ENCODE results near the gene TOR2A.

DNA sequence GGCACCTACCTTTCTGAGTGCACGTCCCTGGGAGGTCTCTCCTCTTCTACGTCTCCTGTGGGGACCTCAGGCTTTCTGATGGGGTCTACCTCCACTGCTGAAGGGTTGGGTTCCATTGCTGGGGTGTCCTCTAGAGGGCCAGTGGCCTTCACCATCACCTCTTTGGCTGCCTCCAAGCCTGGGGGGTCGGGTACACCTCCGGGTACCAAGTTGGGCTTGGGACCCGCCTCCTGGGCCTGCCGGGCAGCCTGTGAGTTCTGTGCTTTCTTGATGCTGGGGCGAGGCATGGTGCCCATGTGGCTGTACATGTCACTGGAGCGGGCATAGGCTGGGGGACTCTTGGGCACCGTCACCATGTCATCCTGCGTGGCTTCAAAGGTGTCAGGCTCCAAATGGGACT, 38.9 kb upstream of the TOR2A start:
- TF ChIP-seq, protein P1, sequence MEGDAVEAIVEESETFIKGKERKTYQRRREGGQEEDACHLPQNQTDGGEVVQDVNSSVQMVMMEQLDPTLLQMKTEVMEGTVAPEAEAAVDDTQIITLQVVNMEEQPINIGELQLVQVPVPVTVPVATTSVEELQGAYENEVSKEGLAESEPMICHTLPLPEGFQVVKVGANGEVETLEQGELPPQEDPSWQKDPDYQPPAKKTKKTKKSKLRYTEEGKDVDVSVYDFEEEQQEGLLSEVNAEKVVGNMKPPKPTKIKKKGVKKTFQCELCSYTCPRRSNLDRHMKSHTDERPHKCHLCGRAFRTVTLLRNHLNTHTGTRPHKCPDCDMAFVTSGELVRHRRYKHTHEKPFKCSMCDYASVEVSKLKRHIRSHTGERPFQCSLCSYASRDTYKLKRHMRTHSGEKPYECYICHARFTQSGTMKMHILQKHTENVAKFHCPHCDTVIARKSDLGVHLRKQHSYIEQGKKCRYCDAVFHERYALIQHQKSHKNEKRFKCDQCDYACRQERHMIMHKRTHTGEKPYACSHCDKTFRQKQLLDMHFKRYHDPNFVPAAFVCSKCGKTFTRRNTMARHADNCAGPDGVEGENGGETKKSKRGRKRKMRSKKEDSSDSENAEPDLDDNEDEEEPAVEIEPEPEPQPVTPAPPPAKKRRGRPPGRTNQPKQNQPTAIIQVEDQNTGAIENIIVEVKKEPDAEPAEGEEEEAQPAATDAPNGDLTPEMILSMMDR (IDR thresholded peaks at IDR 0.05; ENCODE audit: control extremely low read depth in 1 of 3, insufficient read depth in 1 of 3, low read depth in 1 of 3, low read length in 3 of 3) = no peak
- TF ChIP-seq RAD21 (IDR thresholded peaks at IDR 0.05 in 1 of 2, conservative IDR thresholded peaks at IDR 0.05 in 1 of 2; ENCODE audit: low read depth in 2 of 2, low read length in 2 of 2) (no peak), KDM1A (IDR thresholded peaks at IDR 0.05; ENCODE audit: borderline replicate concordance, low read length) (no peak), POLR2AphosphoS5 (IDR thresholded peaks at IDR 0.05; ENCODE audit: low read depth, low read length) (no peak), CEBPB (IDR thresholded peaks at IDR 0.05; ENCODE audit: low read depth, low read length) (no peak), POLR2A (IDR thresholded peaks at IDR 0.05; ENCODE audit: control extremely low read depth in 1 of 2, low read depth in 2 of 2, low read length in 2 of 2) (no peak), FOSL1 (IDR thresholded peaks at IDR 0.05; ENCODE audit: insufficient read depth, low read depth, low read length) (no peak)
- TF ChIP-seq, protein P2, sequence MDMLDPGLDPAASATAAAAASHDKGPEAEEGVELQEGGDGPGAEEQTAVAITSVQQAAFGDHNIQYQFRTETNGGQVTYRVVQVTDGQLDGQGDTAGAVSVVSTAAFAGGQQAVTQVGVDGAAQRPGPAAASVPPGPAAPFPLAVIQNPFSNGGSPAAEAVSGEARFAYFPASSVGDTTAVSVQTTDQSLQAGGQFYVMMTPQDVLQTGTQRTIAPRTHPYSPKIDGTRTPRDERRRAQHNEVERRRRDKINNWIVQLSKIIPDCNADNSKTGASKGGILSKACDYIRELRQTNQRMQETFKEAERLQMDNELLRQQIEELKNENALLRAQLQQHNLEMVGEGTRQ (IDR thresholded peaks at IDR 0.05; ENCODE audit: low read length) = no peak
- TF ChIP-seq, protein P3, sequence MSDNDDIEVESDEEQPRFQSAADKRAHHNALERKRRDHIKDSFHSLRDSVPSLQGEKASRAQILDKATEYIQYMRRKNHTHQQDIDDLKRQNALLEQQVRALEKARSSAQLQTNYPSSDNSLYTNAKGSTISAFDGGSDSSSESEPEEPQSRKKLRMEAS (IDR thresholded peaks at IDR 0.05) = no peak
